GM18498 (cell line): Measurements from ENCODE around the gene AKT1.

Experiments
- ATAC-seq: cut with Tn5 transposase; IDR thresholded peaks from one replicate; pipeline ENCODE4 v1.9.1; 2021; ENCODE audit warnings: mild to moderate bottlenecking, moderate library complexity; ENCODE audit not compliant: unreplicated experiment

AKT1 gene

DNA sequence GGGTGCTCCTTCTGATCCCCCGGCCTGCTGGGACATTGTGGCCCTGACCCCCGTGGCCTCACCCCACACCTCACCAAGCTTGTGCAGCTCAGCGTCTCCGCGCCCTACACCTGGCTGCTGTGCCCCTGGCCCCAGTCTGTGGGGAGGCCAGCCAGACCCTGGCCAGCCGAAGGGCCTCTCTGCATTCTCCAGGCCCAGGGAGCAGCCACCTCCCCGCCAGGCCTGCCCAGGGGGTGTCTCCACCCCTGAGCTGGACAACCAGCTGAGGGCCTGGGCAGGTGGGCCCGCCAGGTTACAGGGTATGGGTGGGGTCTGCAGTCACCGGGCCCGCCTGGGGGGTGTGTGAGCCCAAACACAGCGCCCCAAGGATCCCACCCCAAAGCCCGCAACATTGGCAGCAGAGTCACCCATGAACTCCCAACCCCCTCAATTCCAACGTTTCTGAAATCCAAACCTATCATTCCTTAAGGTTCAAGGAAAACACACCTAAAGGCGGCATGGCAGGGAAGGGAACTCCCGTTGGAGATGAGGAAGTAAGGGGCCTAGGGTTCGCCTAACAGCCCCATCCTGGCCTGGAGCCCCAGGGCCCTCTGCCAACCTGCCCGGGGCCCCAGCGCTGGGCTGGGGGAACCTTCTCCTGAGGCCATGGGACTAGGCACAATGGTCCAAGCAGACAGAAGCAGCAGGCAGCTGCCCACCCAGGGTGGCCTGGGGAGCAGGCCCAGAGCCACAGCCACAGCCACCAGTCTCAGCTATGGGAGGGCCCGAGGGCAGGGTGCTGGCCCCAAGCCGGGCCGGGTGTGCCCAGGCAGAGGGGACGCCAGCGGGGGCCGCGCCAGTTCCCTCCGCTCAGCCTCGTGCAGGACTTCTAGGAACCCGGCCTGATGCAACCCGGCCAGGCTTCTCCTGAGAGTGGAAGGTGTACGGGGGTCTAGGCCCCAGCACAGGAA lies 8.5 kb downstream of the AKT1 start:
- no peak for ATAC-seq

DNA sequence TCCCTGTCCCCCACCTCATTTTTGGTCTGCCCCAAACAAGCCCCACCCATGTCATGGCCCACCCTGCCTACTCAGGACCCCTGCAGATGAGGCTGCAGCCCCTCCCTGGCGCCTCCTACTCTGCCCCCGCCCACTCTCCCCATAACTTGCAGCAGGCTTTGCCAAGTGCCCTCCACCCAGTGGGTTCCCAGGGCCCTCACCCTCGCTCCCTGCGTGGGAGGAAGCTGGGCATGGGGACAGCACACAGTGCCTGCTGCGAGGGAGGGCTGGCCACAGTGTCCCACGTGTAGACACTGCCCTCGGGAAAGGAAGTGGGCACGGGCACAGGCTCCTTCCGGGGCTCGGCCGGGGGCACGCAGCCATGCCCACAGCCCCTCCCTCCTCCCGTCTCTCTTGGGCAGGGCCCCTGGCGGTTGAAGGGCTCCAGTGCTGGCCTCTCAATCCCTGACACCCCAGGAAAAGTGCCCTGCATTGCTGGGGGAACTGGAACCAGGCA lies 9.4 kb downstream of the AKT1 start:
- no peak for ATAC-seq

DNA sequence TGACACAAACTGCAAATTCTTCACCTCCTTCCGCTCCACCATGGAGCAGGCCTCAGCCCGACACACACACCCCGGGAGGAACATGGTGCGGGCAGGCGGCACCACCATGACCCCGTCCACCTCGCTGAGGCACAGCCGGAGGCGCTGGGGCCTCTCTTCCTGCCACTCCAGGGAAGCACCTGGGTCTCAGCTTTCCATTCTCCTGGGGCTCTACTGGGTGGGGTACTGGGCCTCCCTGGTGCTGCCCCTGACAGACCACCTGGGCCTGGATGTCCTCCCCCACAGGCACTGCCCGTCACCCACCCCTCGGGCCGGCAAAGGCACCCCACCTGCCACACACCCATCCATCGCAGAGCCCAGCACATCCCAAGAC lies 9.9 kb downstream of the AKT1 start:
- no peak for ATAC-seq

DNA sequence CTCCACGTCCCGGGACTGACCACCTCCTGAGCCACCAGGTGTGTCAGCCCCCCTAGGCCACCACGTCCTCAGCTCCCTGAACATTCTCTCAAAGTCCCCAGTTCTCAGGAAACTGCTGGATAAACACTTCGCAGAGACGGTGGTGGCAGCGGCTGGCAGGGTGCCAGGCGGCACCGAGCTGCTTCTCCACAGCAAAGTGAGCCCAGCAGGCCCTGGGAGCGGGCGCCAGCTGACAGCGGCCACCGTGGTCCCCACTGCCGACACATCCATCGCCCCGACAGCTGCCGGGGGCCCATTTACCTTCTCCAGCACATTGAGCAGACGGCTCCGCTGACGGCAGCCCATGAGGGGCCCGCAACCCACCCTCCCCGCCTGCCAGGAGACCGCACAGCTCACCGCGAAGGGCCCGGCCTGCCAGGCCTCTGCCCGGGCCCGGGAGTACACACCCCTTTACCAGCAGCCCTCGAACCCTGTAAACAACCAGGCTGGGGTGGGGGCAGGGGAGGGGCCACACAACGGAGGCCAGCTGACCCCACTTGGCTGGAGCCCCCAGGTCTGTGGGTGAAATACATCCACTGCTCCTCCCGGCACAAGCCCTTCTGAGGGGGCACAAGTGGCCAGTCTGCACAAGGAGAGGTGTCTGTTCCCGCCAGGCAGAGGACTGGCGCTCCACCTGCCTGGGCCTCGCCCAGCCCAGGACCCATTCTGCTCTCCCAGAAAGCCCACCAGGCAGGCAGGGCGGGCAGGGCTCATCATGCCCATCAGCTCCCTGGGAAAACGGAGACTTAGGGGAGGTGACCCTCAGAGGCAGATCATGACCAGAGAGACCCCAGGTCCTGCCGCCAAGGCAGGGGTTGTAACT lies 10.5 kb downstream of the AKT1 start:
- ATAC-seq: no peak

DNA sequence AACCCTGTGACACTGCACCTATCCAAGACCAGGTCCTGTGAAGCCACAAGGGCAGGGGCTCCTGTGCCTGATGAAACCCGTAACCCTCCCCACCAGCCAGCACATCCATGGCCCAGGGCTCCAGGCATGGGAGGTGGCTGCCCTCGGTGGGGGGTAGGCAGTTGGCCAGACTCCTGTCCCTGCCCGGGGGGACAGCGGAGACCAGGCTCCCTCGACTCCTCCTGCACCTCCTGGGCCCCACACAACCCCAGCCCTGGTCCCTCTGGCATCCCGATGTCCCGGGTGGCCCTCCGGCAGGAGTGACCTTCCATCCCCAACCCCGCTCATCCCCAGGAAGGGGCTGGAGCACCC lies 11.4 kb downstream of the AKT1 start:
- no peak for ATAC-seq

DNA sequence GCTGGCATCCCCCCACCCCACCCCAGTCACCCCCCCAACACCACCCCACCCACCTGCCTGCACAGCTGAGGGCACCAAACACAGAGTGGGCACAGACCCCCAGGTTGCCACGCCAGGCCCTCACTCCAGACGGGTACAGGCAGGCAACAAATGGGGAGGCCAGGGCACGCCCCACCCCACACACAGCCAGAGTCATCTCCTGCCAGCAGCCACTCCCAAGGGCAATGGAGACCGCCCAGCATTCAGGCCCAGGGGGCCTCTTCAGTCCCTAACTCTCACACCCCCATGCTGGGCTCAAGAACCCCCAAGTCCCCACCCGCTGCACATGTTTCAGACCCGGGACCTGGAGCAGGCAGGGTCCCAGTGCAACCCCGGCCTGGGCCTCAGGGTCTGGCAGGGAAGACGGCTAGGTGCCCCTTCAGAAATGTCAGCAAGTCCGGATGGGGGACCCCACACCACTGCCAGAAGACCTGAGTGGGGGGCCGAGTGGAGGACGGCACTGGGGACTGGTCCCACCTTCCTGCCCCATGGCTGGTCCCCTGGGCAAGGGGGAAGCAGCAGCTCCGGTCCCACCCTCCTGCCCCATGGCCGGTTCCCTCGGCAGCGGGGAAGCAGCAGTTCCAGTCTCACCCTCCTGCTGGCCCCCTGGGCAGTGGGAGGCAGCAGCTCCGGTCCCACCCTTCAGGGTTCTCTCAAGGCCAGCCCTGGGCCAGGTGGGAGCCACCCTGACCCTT lies 11.9 kb downstream of the AKT1 start:
- ATAC-seq: no peak

DNA sequence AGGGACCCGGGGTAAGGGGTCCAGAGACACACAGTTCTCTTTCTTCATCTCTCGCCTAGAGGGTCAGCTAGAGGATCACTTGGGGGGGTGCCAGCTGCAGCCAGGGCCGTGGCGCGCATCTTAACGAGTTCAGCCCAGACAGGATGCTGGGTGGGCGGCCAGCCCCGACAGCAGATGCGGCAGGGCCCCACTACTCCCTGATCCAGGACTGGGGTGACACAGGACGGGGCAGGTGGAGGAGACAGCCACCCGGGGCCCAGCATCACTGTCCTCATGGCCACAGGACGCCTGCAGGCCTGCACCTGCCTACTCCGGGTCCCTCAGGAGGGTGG lies 12.8 kb downstream of the AKT1 start:
- ATAC-seq: no peak

DNA sequence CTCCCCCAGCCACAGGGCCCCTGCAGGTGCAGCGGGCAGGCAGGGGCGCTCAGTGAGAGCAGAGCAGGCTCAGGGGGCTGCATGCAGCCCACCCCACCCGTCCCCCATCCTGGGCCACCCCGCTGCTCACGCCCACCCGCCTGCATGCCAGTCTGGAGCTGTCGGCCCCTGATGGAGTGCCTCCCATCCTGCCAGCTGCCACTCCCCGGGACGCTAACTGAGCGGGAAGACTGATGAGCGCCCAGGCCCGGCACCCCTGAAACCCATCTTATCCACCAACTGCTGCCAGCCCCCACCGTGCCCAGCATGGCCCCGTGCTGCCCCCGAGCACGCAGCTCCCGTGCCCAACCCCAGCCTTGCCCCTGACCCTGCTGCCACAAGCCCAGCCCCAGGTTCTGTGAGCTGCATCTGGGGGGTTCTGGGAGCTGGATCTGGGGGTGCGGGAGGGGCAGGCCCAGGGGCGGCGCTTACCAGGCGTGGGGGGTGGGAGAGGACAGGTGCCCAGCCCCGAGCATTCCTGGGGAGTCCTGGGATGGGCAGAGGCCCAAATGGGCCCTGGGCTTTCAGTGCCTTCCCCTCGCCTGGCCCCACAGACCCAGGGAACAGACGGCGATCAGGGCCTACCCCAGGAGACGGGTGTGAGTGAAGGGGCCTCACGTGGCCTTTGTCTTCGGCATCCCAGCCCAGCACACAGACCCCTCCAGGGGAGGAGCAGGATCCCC lies 13.3 kb downstream of the AKT1 start:
- ATAC-seq: no peak

DNA sequence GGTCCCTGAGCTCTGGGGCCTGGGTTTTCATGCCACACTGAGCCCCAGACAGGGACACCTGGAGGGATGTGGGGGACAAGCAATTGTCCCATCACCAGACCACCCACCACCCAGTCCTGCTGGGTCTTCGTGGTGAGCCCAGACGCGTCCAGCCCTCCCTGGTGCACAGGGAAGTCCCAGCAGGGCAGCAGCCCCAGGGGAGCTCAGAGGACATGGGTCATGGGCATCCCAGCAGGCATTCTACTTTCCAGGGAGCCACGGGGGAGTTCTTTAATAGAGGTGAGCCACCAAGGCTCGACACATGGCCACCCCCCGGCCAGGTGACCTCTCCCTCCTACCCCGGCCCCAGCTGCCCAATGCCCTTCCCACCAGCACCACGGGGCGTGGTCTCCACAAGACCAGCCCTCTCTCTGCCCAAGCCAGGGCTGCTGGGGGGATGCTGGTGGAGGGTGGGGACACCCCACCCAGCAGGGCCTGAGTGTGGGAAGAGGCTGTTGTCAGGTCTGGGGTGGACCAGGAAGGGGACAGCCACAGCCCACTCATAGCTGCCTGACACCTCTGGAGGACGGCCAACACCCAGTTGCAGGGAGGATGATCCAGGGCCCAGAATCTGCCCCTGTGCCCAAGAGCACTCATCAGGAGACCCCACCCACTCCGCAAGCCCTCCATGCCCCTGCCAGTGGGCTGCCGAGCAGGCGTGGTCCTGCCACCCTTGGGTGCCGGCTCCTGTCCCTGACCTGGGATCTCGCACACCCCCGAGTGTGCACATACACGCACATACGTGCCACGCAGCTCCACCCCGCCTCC lies 14.1 kb downstream of the AKT1 start:
- ATAC-seq: no peak

DNA sequence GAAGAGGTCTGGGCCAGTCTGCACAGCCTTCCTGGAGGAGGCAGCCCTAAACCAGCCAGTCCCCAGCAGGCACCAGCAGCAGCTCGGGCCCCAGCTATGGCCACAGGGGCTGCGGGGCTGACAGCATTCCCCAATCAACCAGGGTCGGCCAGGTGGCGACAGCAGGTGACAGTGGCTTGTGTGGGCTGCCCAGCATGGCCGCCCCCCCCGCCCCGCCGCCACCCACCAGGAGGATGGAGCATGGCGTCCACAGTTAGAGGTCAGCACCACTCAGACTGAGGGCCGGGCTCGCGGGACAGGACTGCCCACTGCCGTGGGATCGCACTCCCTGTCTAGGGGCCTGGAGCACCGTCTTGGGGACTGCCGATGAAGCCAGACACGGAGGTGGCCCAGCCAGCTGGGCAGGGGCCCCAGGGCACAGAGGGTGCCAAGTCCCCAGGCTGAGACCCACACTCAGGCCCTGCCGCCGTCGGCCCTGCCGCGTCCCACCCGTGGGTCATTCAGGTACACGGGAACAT lies 15.0 kb downstream of the AKT1 start:
- no peak for ATAC-seq

DNA sequence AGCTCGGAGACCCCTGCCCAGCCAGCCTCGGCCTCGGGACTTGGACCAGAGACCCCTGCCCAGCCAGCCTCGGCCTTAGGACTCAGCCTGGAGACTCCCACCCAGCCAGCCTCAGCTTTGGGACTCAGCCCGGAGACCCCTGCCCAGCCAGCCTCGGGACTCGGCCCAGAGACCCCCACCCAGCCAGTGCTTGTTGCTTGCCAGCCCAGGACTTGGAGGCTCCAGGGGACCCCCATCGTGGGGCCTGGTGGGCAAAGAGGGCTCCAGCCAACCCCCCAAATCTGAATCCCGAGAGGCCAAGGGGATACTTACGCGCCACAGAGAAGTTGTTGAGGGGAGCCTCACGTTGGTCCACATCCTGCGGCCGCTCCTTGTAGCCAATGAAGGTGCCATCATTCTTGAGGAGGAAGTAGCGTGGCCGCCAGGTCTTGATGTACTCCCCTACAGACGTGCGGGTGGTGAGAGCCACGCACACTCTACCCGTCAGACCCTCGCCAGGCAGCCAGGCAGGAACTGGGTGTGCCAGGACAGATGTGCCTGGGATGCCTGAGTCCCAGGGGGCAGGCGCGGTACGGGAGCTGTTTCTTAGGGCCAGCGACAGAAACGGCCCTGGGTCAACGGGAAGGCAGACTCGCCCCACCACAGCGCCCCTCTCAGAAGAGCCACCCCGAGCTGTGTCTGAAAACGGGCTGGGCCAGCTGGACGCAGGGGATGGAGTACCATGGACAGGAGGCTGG lies 15.6 kb downstream of the AKT1 start:
- no peak for ATAC-seq

DNA sequence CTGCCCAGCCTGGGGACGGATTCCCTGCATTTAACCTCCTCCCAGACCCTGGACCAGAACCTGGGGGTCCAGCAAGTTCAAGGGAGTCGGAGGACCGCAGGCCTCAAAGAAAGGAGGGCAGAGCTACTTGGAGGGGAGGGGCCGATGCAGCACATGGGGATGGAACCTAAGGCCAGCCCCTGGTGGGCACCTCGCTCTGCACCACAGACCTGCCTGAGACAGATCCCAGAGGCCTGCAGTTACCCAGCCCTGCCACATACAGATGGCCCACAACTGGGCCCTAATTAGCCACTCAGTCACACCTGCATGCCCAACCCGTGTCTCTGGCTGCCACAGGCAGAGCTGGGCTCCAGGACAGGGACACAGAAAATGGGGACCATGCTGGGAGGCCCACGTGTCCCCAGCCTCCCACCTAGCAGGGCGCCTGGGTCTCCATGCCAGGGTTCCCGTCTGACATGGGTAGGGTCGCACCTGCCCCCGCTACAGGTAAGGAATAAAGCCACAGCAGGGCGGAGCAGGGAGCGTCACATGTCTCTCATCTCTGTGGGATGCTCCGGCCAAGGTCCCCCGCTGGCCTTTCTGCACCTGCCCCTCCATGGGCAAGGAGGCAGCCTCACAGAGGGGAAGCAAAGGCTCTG lies 16.7 kb downstream of the AKT1 start:
- no peak for ATAC-seq

DNA sequence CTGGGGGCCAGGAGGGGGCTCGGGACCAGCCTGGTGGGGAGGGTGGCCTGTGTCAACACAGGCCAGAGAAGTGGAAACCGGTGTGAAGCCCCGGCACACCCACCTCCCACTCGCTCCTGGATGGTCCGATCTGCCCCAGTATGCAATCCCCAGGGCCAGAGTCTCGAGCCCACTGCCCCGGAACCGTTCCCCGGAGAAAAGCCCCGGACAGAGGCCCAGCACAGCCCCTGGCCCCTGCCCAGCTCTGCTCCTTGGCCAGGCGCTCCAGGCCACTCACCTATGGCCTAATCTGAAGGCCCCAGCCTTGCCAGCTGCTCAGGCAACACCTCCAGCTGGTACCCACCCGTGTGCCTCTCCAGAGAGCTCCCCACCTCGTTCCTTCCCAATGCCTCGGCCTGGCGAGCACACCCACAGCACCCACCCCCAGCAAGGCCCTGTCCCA lies 17.7 kb downstream of the AKT1 start:
- no peak for ATAC-seq

DNA sequence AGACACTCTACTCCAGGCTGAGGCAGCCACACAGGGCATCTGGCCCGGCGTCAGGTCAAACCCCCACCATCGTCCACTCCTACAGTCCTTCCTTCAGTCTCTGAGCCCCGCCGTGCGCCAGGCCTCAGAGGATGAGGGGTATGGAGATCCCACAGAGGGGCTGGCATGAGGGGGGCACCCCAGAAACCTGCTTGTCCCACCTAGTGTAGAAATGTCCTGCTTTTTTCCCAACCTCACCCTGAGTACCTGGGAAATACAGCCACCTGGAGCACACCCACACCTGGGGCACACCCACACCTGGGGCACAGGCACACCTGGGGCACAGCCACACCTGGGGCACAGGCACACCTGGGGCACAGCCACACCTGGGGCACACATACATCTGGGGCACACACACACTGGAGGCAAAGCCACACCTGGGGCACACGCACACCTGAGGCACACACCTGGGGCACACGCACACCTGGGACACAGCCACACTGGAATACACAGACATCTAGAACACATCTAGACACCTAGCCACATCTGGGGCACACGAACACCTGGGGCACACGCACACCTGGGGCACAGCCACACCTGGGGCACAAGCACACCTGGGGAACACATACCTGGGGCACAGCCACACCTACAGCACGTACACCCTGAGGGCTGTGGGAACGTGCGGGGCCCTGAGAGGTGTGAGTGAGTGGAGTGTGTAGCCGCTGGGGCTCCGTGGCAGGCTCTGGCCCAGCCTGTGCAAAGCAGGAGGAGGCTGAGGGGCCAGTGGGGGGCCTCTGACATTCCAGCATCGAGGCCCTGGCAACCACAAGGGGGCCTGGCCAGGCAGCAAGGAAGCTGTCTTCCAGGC lies 18.4 kb downstream of the AKT1 start:
- ATAC-seq: no peak

DNA sequence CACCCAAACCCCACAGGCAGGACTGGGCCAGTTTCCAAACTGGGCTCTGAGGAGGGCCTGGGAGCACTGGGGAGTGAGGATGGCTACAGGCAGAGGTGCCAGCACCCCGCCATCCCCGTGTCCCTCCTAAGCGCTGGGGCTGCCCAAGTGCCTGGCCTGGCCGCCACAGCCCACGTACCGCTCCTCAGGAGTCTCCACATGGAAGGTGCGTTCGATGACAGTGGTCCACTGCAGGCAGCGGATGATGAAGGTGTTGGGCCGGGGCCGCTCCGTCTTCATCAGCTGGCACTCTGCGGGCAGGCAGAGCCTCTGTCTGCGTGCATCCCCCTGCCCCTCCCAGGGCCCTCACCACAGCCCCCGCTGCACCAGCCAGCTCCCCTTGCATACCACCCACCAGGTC lies 19.1 kb downstream of the AKT1 start:
- ATAC-seq: no peak

DNA sequence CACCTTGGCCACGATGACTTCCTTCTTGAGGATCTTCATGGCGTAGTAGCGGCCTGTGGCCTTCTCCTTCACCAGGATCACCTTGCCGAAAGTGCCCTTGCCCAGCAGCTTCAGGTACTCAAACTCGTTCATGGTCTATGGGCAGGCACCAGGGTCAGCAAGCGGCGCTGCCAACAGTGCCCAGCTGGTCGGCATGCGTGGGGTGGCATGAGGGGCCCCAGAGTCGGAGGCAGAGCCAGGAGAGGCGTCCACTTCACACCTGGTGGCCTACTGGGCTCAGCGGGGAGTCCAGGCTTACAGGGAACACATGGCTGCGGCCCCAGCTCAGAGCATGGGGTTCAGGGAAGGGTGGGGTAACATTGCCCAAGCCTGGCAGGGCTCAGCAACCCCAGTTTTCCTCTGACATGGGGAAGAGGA lies 20.5 kb downstream of the AKT1 start:
- ATAC-seq: no peak

DNA sequence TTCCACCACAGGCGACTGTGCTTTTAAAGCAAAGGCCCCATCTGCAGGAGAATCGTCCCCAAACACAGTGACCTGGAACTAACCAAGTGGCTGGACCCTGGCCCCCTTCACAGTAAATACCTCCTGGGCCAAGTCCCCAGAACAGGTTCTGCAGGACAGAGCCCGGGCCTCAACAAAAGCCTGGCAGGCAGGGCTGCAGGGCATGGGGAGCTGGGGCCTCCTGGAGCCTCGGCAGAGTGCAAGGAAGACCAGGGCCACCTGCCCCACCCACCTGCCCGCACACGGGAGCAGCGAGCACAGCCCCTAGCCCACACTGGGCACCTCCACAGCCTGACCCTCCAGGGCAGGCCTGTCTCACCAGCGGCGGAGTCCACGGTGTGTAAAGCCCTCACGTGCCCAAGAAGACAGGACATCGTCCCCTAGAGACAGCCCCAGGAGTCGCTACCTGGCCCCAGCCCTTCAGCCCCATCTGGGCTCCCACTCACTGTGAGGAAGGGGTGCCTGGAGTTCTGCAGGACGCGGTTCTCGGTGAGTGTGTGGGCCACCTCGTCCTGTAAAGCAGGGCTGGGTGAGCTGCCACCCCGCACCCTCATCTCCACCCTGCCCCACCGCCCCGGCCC lies 21.0 kb downstream of the AKT1 start:
- ATAC-seq: no peak
